GM21576 (cell line): ENCODE data around the gene UMODL1.

Source experiments
- ATAC-seq: cut with Tn5 transposase; IDR thresholded peaks from one replicate; pipeline ENCODE4 v1.9.1; 2021; ENCODE audit warnings: mild to moderate bottlenecking, moderate library complexity; ENCODE audit not compliant: unreplicated experiment

Gene UMODL1, protein sequence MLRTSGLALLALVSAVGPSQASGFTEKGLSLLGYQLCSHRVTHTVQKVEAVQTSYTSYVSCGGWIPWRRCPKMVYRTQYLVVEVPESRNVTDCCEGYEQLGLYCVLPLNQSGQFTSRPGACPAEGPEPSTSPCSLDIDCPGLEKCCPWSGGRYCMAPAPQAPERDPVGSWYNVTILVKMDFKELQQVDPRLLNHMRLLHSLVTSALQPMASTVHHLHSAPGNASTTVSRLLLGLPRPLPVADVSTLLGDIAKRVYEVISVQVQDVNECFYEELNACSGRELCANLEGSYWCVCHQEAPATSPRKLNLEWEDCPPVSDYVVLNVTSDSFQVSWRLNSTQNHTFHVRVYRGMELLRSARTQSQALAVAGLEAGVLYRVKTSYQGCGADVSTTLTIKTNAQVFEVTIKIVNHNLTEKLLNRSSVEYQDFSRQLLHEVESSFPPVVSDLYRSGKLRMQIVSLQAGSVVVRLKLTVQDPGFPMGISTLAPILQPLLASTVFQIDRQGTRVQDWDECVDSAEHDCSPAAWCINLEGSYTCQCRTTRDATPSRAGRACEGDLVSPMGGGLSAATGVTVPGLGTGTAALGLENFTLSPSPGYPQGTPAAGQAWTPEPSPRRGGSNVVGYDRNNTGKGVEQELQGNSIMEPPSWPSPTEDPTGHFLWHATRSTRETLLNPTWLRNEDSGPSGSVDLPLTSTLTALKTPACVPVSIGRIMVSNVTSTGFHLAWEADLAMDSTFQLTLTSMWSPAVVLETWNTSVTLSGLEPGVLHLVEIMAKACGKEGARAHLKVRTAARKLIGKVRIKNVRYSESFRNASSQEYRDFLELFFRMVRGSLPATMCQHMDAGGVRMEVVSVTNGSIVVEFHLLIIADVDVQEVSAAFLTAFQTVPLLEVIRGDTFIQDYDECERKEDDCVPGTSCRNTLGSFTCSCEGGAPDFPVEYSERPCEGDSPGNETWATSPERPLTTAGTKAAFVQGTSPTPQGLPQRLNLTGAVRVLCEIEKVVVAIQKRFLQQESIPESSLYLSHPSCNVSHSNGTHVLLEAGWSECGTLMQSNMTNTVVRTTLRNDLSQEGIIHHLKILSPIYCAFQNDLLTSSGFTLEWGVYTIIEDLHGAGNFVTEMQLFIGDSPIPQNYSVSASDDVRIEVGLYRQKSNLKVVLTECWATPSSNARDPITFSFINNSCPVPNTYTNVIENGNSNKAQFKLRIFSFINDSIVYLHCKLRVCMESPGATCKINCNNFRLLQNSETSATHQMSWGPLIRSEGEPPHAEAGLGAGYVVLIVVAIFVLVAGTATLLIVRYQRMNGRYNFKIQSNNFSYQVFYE

DNA sequence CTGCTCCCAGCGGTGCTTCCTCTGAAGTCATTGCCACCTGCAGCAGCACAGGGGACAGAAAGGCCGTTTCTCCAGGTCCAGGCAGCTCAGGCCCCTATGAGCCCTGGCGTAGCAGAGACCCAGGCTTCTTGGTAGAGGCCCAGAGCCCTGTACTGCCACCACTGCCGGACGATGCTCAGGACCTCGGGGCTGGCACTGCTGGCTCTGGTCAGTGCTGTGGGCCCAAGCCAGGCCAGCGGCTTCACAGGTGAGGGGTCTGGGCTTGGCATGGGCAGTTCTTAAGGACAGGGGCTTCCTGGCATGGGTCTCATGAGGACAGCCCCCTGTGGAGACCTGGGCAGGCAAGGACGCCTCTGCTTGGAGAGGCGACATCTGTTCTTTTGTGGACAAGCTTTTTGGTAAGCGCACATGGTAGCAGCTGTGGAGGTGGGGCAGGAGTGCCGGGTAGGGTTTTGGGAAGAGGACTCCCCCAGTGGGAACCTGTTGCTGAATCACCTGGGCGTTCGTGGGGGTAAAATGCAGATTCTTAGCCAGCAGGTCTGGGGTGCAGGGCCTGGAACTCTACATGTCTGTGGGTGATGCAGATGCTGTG lies at the start of gene UMODL1:
UMODL1 (plus strand) TSS at position 172 of the 592 bp plus-strand sequence; CDS start at position 172, 0 bp downstream.
- ATAC-seq: no peak

DNA sequence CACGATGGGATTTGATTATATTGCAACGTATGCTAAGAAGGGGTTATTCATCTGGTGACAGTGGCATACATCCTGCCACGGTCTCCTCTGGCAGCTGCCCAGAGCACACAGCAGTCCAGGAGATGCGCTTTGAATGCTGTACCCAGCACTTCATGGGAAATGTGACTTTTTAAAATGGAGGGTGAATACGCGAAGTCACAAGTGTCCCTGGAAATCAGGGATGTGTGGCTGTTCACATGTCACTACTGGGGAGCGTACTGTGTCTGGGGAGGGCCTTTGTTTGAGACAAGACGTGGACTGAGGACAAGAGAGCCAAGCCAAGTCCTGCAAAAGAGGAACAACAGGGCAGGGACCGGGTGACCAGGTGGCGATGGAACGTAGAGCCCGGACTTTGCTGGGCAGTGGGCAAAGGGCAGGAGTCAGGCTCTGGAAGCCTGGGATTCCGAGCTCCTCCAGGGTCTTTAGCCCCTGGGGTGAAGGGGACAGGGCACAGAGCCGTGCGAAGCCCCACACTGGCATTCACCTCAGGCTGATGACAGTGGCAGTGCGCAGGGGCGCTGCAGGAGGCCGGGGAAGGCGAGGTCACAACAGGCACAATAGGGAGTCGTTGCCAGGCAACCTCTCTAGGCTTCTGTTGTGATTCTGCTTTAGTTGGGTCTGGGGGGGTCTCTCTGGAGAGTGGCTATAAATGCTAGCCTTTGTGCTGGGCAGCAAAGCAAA lies 49.6 kb upstream of the UMODL1 start:
- no peak for ATAC-seq

DNA sequence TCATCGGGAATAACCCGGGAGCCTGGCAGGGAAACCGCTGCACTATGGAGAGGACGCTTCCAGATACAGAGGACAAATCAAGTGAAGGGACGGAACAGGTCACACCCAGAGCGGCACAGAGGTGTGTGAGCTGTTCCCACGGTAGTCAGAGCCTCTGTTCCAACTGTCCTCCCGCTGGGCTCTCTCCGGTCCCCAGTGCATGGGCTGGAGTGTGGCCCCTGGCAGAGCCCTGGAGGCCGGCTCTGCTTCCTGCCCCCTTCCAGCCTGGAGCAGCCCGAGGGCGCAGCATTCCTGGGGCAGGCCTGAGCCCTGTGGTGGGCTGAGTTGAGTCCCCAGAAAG lies 49.1 kb upstream of the UMODL1 start:
- ATAC-seq: no peak

GRCh38 chr21:42022906-42023305 lies 48.2 kb upstream of the UMODL1 start:
- ATAC-seq: no peak

DNA sequence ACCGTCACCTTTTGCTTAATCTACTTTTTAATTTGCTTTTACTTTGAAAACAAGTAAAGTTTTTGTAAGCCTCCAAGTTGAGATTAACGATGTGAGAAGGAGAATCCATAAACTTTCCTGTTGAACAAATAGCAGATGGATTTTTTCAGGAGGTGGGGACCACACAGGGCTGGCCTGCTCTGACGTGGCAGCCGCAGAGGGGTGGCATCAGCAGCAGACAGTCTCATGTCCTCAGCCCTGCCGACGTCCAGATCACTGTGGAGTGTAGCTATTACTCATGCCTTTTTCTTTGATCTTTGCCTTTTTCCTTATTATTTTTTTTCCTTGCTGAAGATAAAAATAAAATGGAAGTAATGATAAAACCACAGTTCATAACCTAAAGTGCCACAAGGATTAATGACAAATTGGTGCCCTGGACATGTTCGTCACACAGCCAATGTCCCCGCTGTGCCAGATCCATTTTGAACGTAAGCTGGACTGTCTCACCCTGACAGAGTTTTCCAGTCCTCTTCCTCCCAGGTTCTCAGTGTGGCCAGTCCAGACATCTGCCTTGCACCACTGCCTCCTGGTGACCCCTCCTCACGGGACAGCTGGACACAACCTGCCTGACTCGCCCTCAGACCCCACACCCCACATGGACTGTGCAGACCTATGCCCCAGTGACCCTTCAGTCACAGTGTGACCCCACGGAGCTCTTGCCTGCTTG lies 45.6 kb upstream of the UMODL1 start:
- no peak for ATAC-seq

DNA sequence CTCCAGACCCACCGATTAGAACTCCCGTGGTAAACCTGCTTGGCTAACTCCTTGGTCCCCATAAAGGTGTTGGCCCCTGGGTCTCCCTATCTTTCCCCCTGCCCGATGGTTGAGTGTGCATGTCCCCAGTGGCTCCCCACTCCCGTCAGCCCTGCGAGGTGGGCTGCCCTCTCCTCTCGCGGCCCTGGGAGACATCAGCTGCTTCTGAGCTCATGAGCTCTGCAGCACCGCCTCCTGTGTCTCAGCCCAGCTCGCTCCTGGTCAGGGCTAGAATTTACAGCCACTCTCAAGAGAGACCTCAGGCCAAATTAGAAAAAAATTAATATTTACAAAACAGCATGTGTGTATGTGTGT lies 45.1 kb upstream of the UMODL1 start:
- no peak for ATAC-seq

GRCh38 chr21:42027085-42027821 lies 43.9 kb upstream of the UMODL1 start:
- ATAC-seq: no peak

DNA sequence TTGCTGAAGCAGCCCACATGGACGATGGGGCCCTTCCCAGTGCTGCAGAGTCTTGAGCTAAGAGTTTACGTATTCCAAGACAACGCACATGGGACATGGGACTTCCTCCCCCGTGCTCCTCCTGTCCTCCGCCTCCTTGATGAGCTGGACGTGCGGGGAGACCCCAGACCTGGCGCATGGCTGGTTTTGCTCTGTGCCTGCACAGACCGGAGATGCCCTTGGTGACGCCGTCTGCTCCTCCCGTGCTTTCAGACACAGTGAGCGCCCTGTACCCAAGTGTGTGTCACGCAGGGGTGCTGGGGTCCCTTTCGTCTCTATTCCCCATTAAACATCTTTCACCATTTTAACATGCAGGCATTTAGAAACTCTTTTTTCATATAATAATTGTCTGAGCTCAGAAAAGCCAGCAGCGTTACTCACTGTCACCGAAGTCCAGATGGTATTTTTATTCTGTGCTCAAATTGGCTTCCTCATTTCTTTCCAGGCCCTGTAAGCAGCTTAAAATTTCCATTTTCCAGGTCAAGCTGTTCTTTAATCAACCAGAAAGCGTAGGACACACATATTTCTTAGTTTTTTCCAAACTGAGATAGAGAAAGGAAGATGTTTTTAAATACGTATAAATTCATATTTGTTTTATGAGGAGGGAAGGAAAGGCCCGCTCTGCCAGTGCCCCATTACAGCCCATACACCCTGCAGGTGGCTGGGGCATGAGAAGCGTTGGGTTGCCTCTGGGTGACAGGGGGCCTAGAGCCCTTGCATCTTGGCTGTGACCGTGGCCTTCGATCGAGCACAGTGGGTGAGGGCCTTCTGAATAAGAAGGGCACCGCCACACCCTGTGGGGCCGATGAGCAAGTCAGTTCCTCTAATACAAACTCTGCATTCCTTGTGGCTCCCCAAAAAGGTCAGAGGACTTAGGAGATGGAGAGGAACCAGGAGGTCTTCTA lies 43.0 kb upstream of the UMODL1 start:
- ATAC-seq: no peak

DNA sequence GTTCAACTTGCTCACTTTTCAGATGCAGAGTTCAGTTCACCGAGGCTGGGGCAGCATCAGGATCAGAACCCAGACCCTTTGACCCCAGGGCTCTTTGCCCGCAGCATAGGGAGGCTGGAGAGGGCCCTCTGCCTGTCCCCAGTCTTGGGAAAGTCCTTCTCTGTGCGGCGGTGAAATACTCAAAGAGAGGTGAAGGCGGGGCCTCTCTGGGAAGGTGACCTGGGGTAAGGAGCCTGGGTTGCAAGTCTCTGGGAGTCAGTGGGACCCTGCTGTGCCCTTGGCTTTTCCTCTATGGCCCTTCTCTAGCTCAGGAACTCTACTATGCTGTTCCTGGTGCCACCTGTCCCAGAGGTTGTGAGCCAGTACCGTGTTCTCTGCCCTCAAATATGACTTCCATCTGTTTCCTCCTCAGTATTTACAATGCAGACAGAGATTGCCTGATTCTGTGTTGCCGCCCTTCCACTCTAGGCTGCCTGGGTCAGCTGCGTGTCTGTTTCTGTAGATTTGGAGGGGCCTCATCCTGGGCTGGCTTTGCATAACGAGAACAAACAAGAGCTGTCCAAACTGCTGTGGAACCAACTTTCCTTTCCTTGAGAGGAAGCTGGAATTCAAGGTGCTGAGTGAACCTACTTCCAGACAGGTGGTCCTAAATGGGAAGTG lies 42.2 kb upstream of the UMODL1 start:
- ATAC-seq: no peak

GRCh38 chr21:42030311-42030710 lies 40.8 kb upstream of the UMODL1 start:
- no peak for ATAC-seq

DNA sequence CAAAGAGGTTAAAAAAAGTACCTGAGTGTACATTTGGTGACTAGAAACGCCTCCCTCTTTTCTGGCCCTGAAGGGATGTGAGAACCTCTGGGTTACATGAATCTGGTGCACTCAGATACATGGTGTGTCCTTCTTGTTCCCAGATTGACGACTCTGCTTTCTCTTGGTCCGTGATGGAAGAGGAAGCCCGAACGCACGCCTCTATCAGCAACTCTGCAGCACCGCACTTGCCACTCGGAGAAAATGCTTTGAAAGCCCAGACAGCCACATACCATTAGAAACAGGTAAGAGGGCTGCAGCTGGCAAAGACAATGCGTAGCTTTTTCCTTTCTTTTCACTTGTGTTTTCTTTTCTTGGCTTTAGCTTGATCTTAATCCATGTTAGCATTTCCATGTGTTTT lies 39.9 kb upstream of the UMODL1 start:
- no peak for ATAC-seq

- no peak for ATAC-seq
These were observed 39.3 kb upstream of the UMODL1 start for GRCh38 chr21:42031816-42032215.

GRCh38 chr21:42032266-42032665 lies 38.9 kb upstream of the UMODL1 start:
- ATAC-seq: no peak

DNA sequence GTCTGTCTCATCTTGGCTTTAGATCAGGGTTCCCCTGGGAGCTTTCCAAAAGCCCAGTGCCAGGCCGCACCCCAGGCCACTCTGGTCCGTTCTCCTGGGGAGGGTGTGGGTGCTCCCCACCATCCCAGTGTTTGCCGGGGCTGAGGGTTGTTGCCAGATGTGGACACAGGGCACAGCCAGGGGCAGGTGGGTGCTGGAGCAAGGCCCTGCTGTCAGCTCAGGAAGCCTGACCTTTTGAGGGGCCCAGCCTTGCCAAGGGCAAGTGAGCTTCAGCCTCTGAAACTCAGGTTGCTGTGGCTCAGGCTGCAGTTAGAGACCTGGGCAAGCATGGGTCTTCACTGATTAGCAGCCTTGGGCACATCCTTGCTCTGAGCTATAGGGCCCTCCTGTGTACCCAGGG lies 38.1 kb upstream of the UMODL1 start:
- no peak for ATAC-seq

- no peak for ATAC-seq
These were observed 34.8 kb upstream of the UMODL1 start for GRCh38 chr21:42036313-42036712.

GRCh38 chr21:42037516-42037915 lies 33.6 kb upstream of the UMODL1 start:
- no peak for ATAC-seq

- ATAC-seq: no peak
These were observed 33.2 kb upstream of the UMODL1 start for GRCh38 chr21:42037943-42038342.
